ENCODE data around the gene NUFIP2. TPM values are rescaled to one million over a fixed set of nuclear protein-coding genes. Genes with fewer than 3 reads are reported as not detected.
A peak's percentile ranks its signal among the peaks of the same experiment; 100 is the strongest.
"Not testable (repeated sequence)": the region's sequence is repeated elsewhere in the genome, so short reads cannot be mapped to it uniquely, and the experiment has no call there.

The NUFIP2 gene
- 10 to 100 TPM; 31.0 to 36.4 (median 35.6) TPM for total RNA-seq

GRCh38 chr17:29293890-29294579 is at the start of gene NUFIP2:
NUFIP2 (minus strand) TSS chr17:29294148; CDS start chr17:29294059, 89 bp downstream.
- WGBS = under 1% methylated on average over 25 of the region's 31 CpGs
- H3K27me3 ChIP-seq = no peaks in the 10 kb centered on the region
- H3K4me1 ChIP-seq = peaks cover 44% of the 10 kb centered on the region
- peak; percentile 84 to 98 (median 98) for TF ChIP-seq POLR2AphosphoS5 (IDR thresholded peaks at IDR 0.05)
- peak; percentile 97 to 99 for TF ChIP-seq POLR2A (IDR thresholded peaks at IDR 0.05)
- no peak for TF ChIP-seq CTCF (IDR thresholded peaks at IDR 0.05)
- peaks cover 7% of the 10 kb centered on the region for H3K36me3 ChIP-seq
- peak; percentile 100 for DNase-seq (ENCODE audit: low spot score in 2 of 2)
- H3K4me3 ChIP-seq = peak within 1 kb of the TSS; percentile 73
- H3K27ac ChIP-seq = peak within 1 kb of the TSS; percentile 94
- no peaks in the 10 kb centered on the region for H3K9me3 ChIP-seq

- no peak for DNase-seq (ENCODE audit: low spot score in 2 of 2)
- 87% methylated on average over 11 of the region's 11 CpGs for WGBS
- Histone ChIP-seq H3K9me3 (no peaks in the 10 kb centered on the region), H3K4me3 (no peak overlapping the region), H3K27ac (no peak overlapping the region), H3K36me3 (no peaks in the 10 kb centered on the region), H3K27me3 (no peaks in the 10 kb centered on the region), H3K4me1 (no peaks in the 10 kb centered on the region)
- TF ChIP-seq POLR2A (IDR thresholded peaks at IDR 0.05) = no peak
- TF ChIP-seq POLR2AphosphoS5 (IDR thresholded peaks at IDR 0.05) = no peak
- TF ChIP-seq CTCF (IDR thresholded peaks at IDR 0.05) = no peak
- TF ChIP-seq EP300 (IDR thresholded peaks at IDR 0.05) = no peak
Observed at GRCh38 chr17:29342158-29342765, 48.3 kb upstream of the NUFIP2 start.

DNA sequence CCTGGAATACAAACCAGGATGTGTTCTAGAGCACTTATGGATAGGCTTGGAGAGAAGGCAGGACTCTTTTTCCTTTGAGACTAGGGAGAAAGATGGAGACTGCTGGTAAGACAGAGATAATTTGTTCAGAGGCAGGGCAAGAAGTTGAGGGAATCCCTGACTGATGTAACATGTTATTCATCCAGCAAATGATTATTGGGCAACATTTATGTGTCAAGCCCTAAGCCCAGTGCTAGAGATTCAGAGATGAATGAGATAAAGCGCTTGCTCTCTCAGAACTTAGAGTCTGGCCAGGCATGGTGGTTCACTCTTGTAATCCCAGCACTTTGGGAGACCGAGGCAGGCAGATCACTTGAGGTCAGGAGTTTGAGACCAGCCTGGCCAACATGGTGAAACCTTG is 47.8 kb upstream of the NUFIP2 start:
- H3K27ac ChIP-seq = no peak overlapping the region
- no peaks in the 10 kb centered on the region for H3K4me1 ChIP-seq
- 87% methylated on average over 2 of the region's 2 CpGs for WGBS
- no peak overlapping the region for H3K4me3 ChIP-seq
- no peak for DNase-seq (ENCODE audit: low spot score in 2 of 2)
- H3K9me3 ChIP-seq = no peaks in the 10 kb centered on the region
- H3K27me3 ChIP-seq = no peaks in the 10 kb centered on the region
- TF ChIP-seq EP300 (IDR thresholded peaks at IDR 0.05) = no peak
- no peak for TF ChIP-seq POLR2AphosphoS5 (IDR thresholded peaks at IDR 0.05)
- no peak for TF ChIP-seq CTCF (IDR thresholded peaks at IDR 0.05)
- no peak for TF ChIP-seq POLR2A (IDR thresholded peaks at IDR 0.05)
- H3K36me3 ChIP-seq = no peaks in the 10 kb centered on the region

- H3K36me3 ChIP-seq; H3K27me3 ChIP-seq; H3K9me3 ChIP-seq; H3K4me1 ChIP-seq; DNase-seq (ENCODE audit: low spot score in 2 of 2); H3K27ac ChIP-seq; H3K4me3 ChIP-seq: not testable (repeated sequence)
- WGBS = 81% methylated on average over 9 of the region's 9 CpGs
Observed at GRCh38 chr17:29339016-29339415, 45.1 kb upstream of the NUFIP2 start.

DNA sequence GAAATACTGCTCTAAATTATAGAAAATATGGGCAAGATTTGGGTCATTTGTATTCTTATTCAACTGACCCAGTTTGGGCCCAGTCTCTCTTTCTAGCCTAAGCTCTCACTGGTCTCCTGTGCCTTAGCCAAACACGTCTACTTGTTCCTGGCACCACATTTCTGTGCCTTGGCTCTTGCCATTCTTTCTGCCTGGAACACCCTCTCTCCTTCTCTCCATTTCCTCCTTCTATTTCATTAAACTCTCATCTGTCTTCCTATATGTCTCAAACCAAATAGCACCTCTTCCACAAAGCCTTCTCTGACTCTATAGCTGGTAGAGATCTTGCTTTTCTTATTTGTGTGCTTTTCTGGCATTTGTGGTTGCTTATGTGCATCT is 37.7 kb upstream of the NUFIP2 start:
- no peaks in the 10 kb centered on the region for H3K27me3 ChIP-seq
- H3K27ac ChIP-seq = no peak overlapping the region
- no peak for DNase-seq (ENCODE audit: low spot score in 2 of 2)
- H3K4me3 ChIP-seq = no peak overlapping the region
- no peaks in the 10 kb centered on the region for H3K4me1 ChIP-seq
- 57% methylated on average over 1 of the region's 1 CpG for WGBS
- no peaks in the 10 kb centered on the region for H3K9me3 ChIP-seq
- no peak for TF ChIP-seq POLR2A (IDR thresholded peaks at IDR 0.05)
- no peak for TF ChIP-seq EP300 (IDR thresholded peaks at IDR 0.05)
- no peak for TF ChIP-seq CTCF (IDR thresholded peaks at IDR 0.05)
- TF ChIP-seq POLR2AphosphoS5 (IDR thresholded peaks at IDR 0.05) = no peak
- no peaks in the 10 kb centered on the region for H3K36me3 ChIP-seq

Data from suprapubic skin (tissue), 4 donors.